HL-60 (cell line): ENCODE measurements around the gene CKLF.
A peak's percentile ranks its signal among the peaks of the same experiment; 100 is the strongest.

Experiments
- DNase-seq, 2 experiments: peaks; one replicate each; pipeline ENCODE4 v3.0.0-alpha.2; 2010 to 2020; ENCODE audit warnings: low read depth in 1 of 2, low spot score in 1 of 2
- H3K27ac ChIP-seq: fragments of 250-450 bp; sonication (Bioruptor Pico); replicated peaks from 2 replicates; pipeline ENCODE4 v1.5.1; 2020; ENCODE audit warnings: mild to moderate bottlenecking, moderate library complexity
- H3K27me3 ChIP-seq: fragments of 250-450 bp; sonication (Bioruptor Pico); 2 replicates; pipeline ENCODE4 v1.5.1; 2021; ENCODE audit warnings: mild to moderate bottlenecking, moderate library complexity; ENCODE audit not compliant: insufficient read depth, poor library complexity, severe bottlenecking
- H3K4me3 ChIP-seq: replicated peaks from 2 replicates; pipeline ENCODE4 v1.5.1; 2011; ENCODE audit warnings: mild to moderate bottlenecking, control low read depth, low read length; ENCODE audit not compliant: insufficient read depth
- CTCF ChIP-seq: IDR thresholded peaks from one replicate; pipeline ENCODE4 v1.5.1; 2011; ENCODE audit warnings: low read length, control low read depth, inconsistent platforms; ENCODE audit not compliant: insufficient read depth
- GABPA ChIP-seq: IDR thresholded peaks from 2 replicates; pipeline ENCODE4 v1.6.1; 2012; ENCODE audit warnings: low read depth
- POLR2AphosphoS5 ChIP-seq: IDR thresholded peaks from 2 replicates; pipeline ENCODE4 v1.6.1; 2012; ENCODE audit warnings: low read depth
- REST ChIP-seq: IDR thresholded peaks from 2 replicates; pipeline ENCODE4 v1.6.1; 2012; ENCODE audit warnings: low read depth; ENCODE audit not compliant: insufficient replicate concordance
- SPI1 ChIP-seq: IDR thresholded peaks from 2 replicates; pipeline ENCODE4 v1.6.1; 2012; ENCODE audit warnings: low read depth, mild to moderate bottlenecking, borderline replicate concordance

The CKLF gene

GRCh38 chr16:66544016-66544757 is 8.2 kb upstream of the CKLF start:
- no peak for TF ChIP-seq SPI1
- TF ChIP-seq POLR2AphosphoS5: no peak
- TF ChIP-seq REST: no peak
- TF ChIP-seq CTCF: no peak
- no peak for TF ChIP-seq GABPA
- Histone ChIP-seq H3K27ac (peak overlapping the region; percentile 30; the same call in 1 of the 2 replicates), H3K4me3 (no peak overlapping the region), H3K27me3 (no peaks in the 10 kb centered on the region)
- no peak for DNase-seq

- no peak overlapping the region for H3K27ac ChIP-seq
- no peak for DNase-seq
- TF ChIP-seq GABPA (no peak), SPI1 (no peak), POLR2AphosphoS5 (no peak), CTCF (no peak), REST (no peak)
- H3K4me3 ChIP-seq: no peak overlapping the region
- H3K27me3 ChIP-seq: no peaks in the 10 kb centered on the region
Observed at GRCh38 chr16:66547101-66547989, 5.0 kb upstream of the CKLF start.

- no peak overlapping the region for H3K4me3 ChIP-seq
- no peak for DNase-seq
- TF ChIP-seq GABPA: no peak
- TF ChIP-seq SPI1: no peak
- no peak for TF ChIP-seq REST
- TF ChIP-seq POLR2AphosphoS5: no peak
- no peak for TF ChIP-seq CTCF
- no peak overlapping the region; the same call in 1 of the 2 replicates for H3K27ac ChIP-seq
- no peaks in the 10 kb centered on the region for H3K27me3 ChIP-seq
Observed at GRCh38 chr16:66548068-66548467, 4.3 kb upstream of the CKLF start.
